Tibial nerve (tissue), 3 donors: ENCODE data around the gene RELL1.

Source experiments
- EP300 ChIP-seq, 2 donors: sonication (generic); formaldehyde crosslinking; IDR thresholded peaks; one replicate each; pipeline ENCODE4 v1.6.1; 2017; ENCODE audit warnings: antibody characterized with exemption in 2 of 2, mild to moderate bottlenecking in 1 of 2
- POLR2A ChIP-seq, 2 donors: fragments of 450-650 bp; IDR thresholded peaks; one replicate each; pipeline ENCODE4 v1.6.1; 2017; ENCODE audit warnings: antibody characterized with exemption in 2 of 2, mild to moderate bottlenecking in 2 of 2, moderate library complexity in 2 of 2

GRCh38 chr4:37607018-37607417 lies 79.2 kb downstream of the RELL1 start:
- TF ChIP-seq POLR2A (IDR thresholded peaks at IDR 0.05) (no peak), EP300 (IDR thresholded peaks at IDR 0.05) (no peak)
